HepG2 (cell line): Measurements from ENCODE around the gene CARHSP1. TPM values are rescaled to one million over a fixed set of nuclear protein-coding genes. Genes with fewer than 3 reads are reported as not detected.

Experiments used
- AFF4 ChIP-seq: sonication (generic); formaldehyde crosslinking; IDR thresholded peaks from 2 replicates; pipeline ENCODE4 v1.4.0; 2020; ENCODE audit warnings: missing genetic modification reagents
- BRD4 ChIP-seq: sonication (generic); formaldehyde crosslinking; IDR thresholded peaks from 2 replicates; pipeline ENCODE4 v1.4.0; 2020; ENCODE audit warnings: missing genetic modification reagents
- CENPX ChIP-seq: sonication (generic); formaldehyde crosslinking; IDR thresholded peaks from 2 replicates; pipeline ENCODE4 v1.9.0; 2021; ENCODE audit warnings: mild to moderate bottlenecking, missing genetic modification reagents, moderate library complexity
- CSRNP1 ChIP-seq: sonication (generic); formaldehyde crosslinking; IDR thresholded peaks from 2 replicates; pipeline ENCODE4 v1.8.1; 2023; ENCODE audit warnings: mild to moderate bottlenecking, missing genetic modification reagents
- CTCF ChIP-seq: sonication (generic); formaldehyde crosslinking; IDR thresholded peaks from 2 replicates; pipeline ENCODE4 v1.5.0; 2020; ENCODE audit warnings: mild to moderate bottlenecking, missing genetic modification reagents, moderate library complexity
- HES4 ChIP-seq: sonication (generic); formaldehyde crosslinking; IDR thresholded peaks from 2 replicates; pipeline ENCODE4 v1.9.0; 2021; ENCODE audit warnings: mild to moderate bottlenecking, missing genetic modification reagents, borderline replicate concordance
- HMGXB3 ChIP-seq: sonication (generic); formaldehyde crosslinking; IDR thresholded peaks from 2 replicates; pipeline ENCODE4 v1.4.0; 2020; ENCODE audit warnings: missing genetic modification reagents, borderline replicate concordance
- HOXA3 ChIP-seq: sonication (generic); formaldehyde crosslinking; IDR thresholded peaks from 2 replicates; pipeline ENCODE4 v1.5.0; 2020; ENCODE audit warnings: missing genetic modification reagents
- MTA1 ChIP-seq: sonication (generic); formaldehyde crosslinking; IDR thresholded peaks from 2 replicates; pipeline ENCODE4 v1.4.0; 2020; ENCODE audit warnings: missing genetic modification reagents, mild to moderate bottlenecking, borderline replicate concordance
- MXD4 ChIP-seq: IDR thresholded peaks from 2 replicates; pipeline ENCODE4 v1.6.1; 2016; ENCODE audit warnings: mild to moderate bottlenecking, missing biosample characterization, missing genetic modification reagents
- NFKBIZ ChIP-seq: IDR thresholded peaks from 2 replicates; pipeline ENCODE4 v1.6.1; 2018; ENCODE audit warnings: missing genetic modification reagents, missing compliant biosample characterization
- POLR2G ChIP-seq: fragments of 200-400 bp; formaldehyde crosslinking; IDR thresholded peaks from 2 replicates; pipeline ENCODE4 v1.6.1; 2018; ENCODE audit warnings: mild to moderate bottlenecking, low read depth, low read length, moderate library complexity
- RAD21 ChIP-seq: fragments of 450-650 bp; formaldehyde crosslinking; IDR thresholded peaks from 2 replicates; pipeline ENCODE4 v1.5.0; 2020; ENCODE audit warnings: mild to moderate bottlenecking
- TBX2 ChIP-seq: sonication (generic); formaldehyde crosslinking; IDR thresholded peaks from 2 replicates; pipeline ENCODE4 v1.5.0; 2020; ENCODE audit warnings: missing genetic modification reagents, mild to moderate bottlenecking, borderline replicate concordance
- TGIF2 ChIP-seq: IDR thresholded peaks from 2 replicates; pipeline ENCODE4 v1.6.1; 2016; ENCODE audit warnings: control low read depth, missing compliant biosample characterization
- ZNF33A ChIP-seq: sonication (generic); formaldehyde crosslinking; IDR thresholded peaks from 2 replicates; pipeline ENCODE4 v1.5.1; 2020; ENCODE audit warnings: missing genetic modification reagents, mild to moderate bottlenecking, moderate library complexity, borderline replicate concordance
- polyA plus RNA-seq, 8 experiments: library from polyadenylated mRNA; depleted of rRNA in 3 of 8; stranded (reverse) in 7 of 8; unstranded in 1 of 8; fragments of >200 nt; fragmentation: Illumina TruSeq in 4 of 8; extraction: Trizol in 4 of 8; gene quantifications; 2 replicates each; pipeline versions ENCODE4 v1.2.1 to v1.2.3, GENCODE V29; 2011 to 2016; ENCODE audit warnings: low read depth in 4 of 8, missing spikeins in 1 of 8, mixed read lengths in 1 of 8; ENCODE audit not compliant: insufficient read depth in 1 of 8
- total RNA-seq, 5 experiments: library from RNA; depleted of rRNA; stranded (reverse); fragments of >200 nt; fragmentation: Illumina TruSeq; extraction: Trizol; gene quantifications; 2 replicates each; pipeline ENCODE4 v1.2.3, GENCODE V29; 2016; ENCODE audit warnings: low read depth in 1 of 5

Gene CARHSP1
- total and polyA plus RNA-seq, 2 of the 13 experiments (the other 11 are each of a cell fraction or from before 2014, with no cell fraction given) = 173 to 345 TPM

- TF ChIP-seq CSRNP1 (no peak), POLR2G (peak; percentile 23; the same call in 1 of the 2 replicates), MXD4 (CRISPR knock-in tag) (no peak), AFF4 (CRISPR knock-in tag) (no peak), CTCF (CRISPR knock-in tag) (peak; percentile 58), HES4 (CRISPR knock-in tag) (0 out of 2 replicates have a peak, but pooled peaks have one; percentile 44), RAD21 (CRISPR knock-in tag) (no peak), CENPX (CRISPR knock-in tag) (no peak), NFKBIZ (no peak), ZNF33A (CRISPR knock-in tag) (no peak), MTA1 (CRISPR knock-in tag) (peak; percentile 41; the same call in 1 of the 2 replicates), HMGXB3 (CRISPR knock-in tag) (no peak), HOXA3 (CRISPR knock-in tag) (no peak), BRD4 (CRISPR knock-in tag) (no peak), TBX2 (CRISPR knock-in tag) (no peak), TGIF2 (0 out of 2 replicates have a peak, but pooled peaks have one; percentile 45)
Observed at GRCh38 chr16:8905795-8906591, 37.2 kb upstream of the CARHSP1 start (continued).
